Measurements from ENCODE around the gene MB21D2.

Gene MB21D2

DNA sequence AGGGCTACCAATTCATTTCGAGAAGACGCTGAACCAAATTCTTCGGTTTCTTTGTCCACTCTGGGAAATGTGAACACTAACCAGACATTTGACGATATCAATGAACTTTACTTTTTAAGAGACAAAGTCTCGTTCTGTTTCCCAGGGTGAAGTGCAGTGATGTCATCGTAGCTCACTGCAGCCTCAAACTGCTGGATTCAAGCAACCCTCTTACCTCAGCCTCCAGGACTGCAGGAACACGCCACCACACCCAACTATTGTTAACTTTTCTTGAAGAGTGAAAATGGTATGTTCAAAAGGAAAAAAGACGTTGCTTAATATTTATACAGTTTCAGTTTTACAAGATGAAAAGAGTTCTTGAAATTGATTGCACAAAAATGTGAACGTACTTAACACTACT is 30.6 kb downstream of the MB21D2 start (continued):
- TF ChIP-seq ZNF544 (tag by site-specific recombination; IDR thresholded peaks at IDR 0.05), result no peak
- TF ChIP-seq, protein P1, sequence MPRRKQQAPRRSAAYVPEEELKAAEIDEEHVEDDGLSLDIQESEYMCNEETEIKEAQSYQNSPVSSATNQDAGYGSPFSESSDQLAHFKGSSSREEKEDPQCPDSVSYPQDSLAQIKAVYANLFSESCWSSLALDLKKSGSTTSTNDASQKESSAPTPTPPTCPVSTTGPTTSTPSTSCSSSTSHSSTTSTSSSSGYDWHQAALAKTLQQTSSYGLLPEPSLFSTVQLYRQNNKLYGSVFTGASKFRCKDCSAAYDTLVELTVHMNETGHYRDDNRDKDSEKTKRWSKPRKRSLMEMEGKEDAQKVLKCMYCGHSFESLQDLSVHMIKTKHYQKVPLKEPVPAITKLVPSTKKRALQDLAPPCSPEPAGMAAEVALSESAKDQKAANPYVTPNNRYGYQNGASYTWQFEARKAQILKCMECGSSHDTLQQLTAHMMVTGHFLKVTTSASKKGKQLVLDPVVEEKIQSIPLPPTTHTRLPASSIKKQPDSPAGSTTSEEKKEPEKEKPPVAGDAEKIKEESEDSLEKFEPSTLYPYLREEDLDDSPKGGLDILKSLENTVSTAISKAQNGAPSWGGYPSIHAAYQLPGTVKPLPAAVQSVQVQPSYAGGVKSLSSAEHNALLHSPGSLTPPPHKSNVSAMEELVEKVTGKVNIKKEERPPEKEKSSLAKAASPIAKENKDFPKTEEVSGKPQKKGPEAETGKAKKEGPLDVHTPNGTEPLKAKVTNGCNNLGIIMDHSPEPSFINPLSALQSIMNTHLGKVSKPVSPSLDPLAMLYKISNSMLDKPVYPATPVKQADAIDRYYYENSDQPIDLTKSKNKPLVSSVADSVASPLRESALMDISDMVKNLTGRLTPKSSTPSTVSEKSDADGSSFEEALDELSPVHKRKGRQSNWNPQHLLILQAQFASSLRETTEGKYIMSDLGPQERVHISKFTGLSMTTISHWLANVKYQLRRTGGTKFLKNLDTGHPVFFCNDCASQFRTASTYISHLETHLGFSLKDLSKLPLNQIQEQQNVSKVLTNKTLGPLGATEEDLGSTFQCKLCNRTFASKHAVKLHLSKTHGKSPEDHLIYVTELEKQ (tag by site-specific recombination; IDR thresholded peaks at IDR 0.05; ENCODE audit: borderline replicate concordance), result no peak
- no peak for TF ChIP-seq ZBTB20 (tag by site-specific recombination; IDR thresholded peaks at IDR 0.05)
- TF ChIP-seq ZFP69B (tag by site-specific recombination; IDR thresholded peaks at IDR 0.05), result no peak
- no peak for TF ChIP-seq ZNF184 (tag by site-specific recombination; IDR thresholded peaks at IDR 0.05)
- peak; percentile 64; the same call in 1 of the 2 replicates for TF ChIP-seq ZBTB21 (tag by site-specific recombination; IDR thresholded peaks at IDR 0.05)
- TF ChIP-seq, protein P2, sequence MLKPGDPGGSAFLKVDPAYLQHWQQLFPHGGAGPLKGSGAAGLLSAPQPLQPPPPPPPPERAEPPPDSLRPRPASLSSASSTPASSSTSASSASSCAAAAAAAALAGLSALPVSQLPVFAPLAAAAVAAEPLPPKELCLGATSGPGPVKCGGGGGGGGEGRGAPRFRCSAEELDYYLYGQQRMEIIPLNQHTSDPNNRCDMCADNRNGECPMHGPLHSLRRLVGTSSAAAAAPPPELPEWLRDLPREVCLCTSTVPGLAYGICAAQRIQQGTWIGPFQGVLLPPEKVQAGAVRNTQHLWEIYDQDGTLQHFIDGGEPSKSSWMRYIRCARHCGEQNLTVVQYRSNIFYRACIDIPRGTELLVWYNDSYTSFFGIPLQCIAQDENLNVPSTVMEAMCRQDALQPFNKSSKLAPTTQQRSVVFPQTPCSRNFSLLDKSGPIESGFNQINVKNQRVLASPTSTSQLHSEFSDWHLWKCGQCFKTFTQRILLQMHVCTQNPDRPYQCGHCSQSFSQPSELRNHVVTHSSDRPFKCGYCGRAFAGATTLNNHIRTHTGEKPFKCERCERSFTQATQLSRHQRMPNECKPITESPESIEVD (tag by site-specific recombination; IDR thresholded peaks at IDR 0.05), result peak; percentile 54
- TF ChIP-seq ZNF510 (tag by site-specific recombination; IDR thresholded peaks at IDR 0.05; ENCODE audit: insufficient replicate concordance), result no peak
- no peak for TF ChIP-seq ZNF645 (tag by site-specific recombination; IDR thresholded peaks at IDR 0.05)
- TF ChIP-seq ZNF560 (tag by site-specific recombination; IDR thresholded peaks at IDR 0.05; ENCODE audit: borderline replicate concordance), result no peak

- Histone ChIP-seq H3K27ac (ENCODE audit: extremely low read depth, low read depth, low read length) (no peak overlapping the region), H3K4me1 (ENCODE audit: control insufficient read depth, insufficient read depth, low read length) (peaks cover 10% of the 10 kb centered on the region), H3K4me3 (ENCODE audit: low read depth, low read length) (no peak overlapping the region), H3K9me3 (ENCODE audit: control insufficient read depth, insufficient read depth, low read depth, low read length) (no peaks in the 10 kb centered on the region), H3K36me3 (ENCODE audit: control insufficient read depth in 2 of 2, insufficient read depth in 1 of 2, low read length in 2 of 2) (no peaks in the 10 kb centered on the region)
- ChIA-PET POLR2A (interaction anchor here (1.1 kb wide), 1 partner anchor 33 kb away, joined by 5 read pairs; the partner anchor contains the start of gene MB21D2), CTCF (interaction anchor here (1.0 kb wide), 1 partner anchor 156 kb away, joined by 3 read pairs; no protein-coding TSS in a partner anchor)
- TF ChIP-seq ZNF133 (tag by site-specific recombination; IDR thresholded peaks at IDR 0.05) (no peak), ZNF202 (tag by site-specific recombination; IDR thresholded peaks at IDR 0.05; ENCODE audit: borderline replicate concordance) (no peak), IKZF3 (tag by site-specific recombination; IDR thresholded peaks at IDR 0.05) (peak; percentile 50), RBAK (tag by site-specific recombination; IDR thresholded peaks at IDR 0.05) (no peak), ZNF157 (tag by site-specific recombination; IDR thresholded peaks at IDR 0.05) (no peak), ZNF37A (tag by site-specific recombination; IDR thresholded peaks at IDR 0.05) (no peak), ZNF23 (tag by site-specific recombination; IDR thresholded peaks at IDR 0.05; ENCODE audit: borderline replicate concordance) (no peak), ZNF530 (tag by site-specific recombination; IDR thresholded peaks at IDR 0.05; ENCODE audit: low read depth) (no peak), SCRT2 (tag by site-specific recombination; IDR thresholded peaks at IDR 0.05) (no peak), ZNF777 (tag by site-specific recombination; IDR thresholded peaks at IDR 0.05; ENCODE audit: borderline replicate concordance) (no peak), ZNF404 (tag by site-specific recombination; IDR thresholded peaks at IDR 0.05) (no peak), ZNF292 (tag by site-specific recombination; IDR thresholded peaks at IDR 0.05; ENCODE audit: borderline replicate concordance, low read depth) (no peak), ZNF624 (tag by site-specific recombination; IDR thresholded peaks at IDR 0.05) (no peak), ZNF274 (IDR thresholded peaks at IDR 0.05; ENCODE audit: low read length) (no peak), ZNF274 (tag by site-specific recombination; IDR thresholded peaks at IDR 0.05; ENCODE audit: borderline replicate concordance) (no peak), ZBTB17 (tag by site-specific recombination; IDR thresholded peaks at IDR 0.05) (no peak), ZNF792 (tag by site-specific recombination; IDR thresholded peaks at IDR 0.05) (no peak)
- TF ChIP-seq, protein P3, sequence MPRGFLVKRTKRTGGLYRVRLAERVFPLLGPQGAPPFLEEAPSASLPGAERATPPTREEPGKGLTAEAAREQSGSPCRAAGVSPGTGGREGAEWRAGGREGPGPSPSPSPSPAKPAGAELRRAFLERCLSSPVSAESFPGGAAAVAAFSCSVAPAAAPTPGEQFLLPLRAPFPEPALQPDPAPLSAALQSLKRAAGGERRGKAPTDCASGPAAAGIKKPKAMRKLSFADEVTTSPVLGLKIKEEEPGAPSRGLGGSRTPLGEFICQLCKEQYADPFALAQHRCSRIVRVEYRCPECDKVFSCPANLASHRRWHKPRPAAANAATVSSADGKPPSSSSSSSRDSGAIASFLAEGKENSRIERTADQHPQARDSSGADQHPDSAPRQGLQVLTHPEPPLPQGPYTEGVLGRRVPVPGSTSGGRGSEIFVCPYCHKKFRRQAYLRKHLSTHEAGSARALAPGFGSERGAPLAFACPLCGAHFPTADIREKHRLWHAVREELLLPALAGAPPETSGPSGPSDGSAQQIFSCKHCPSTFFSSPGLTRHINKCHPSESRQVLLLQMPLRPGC (tag by site-specific recombination; IDR thresholded peaks at IDR 0.05), result no peak
Observed at GRCh38 chr3:192884777-192885773, 32.6 kb downstream of the MB21D2 start.

Data from HEK293 (cell line).